ENCODE measurements around the gene DIAPH1. TPM values are rescaled to one million over a fixed set of nuclear protein-coding genes. Genes with fewer than 3 reads are reported as not detected.

The DIAPH1 gene
- total RNA-seq, 1 experiment from 2014 or later = 142 TPM

GRCh38 chr5:141597814-141598213 lies 21.0 kb downstream of the DIAPH1 start:
- intact Hi-C loops (cut with micrococcal nuclease) = no loop called here
- Histone ChIP-seq H3K9me2 (ENCODE audit: insufficient read depth) (no peaks in the 10 kb centered on the region), H3K27ac (ENCODE audit: low read depth, low read length) (no peak overlapping the region), H3K4me3 (replicated peaks in 1 of 2; ENCODE audit: low read depth in 1 of 2, low read length in 2 of 2) (no peak overlapping the region), H3K9ac (ENCODE audit: low read length) (no peak overlapping the region), H3K36me3 (ENCODE audit: control insufficient read depth in 1 of 2, insufficient read depth in 2 of 2, low read length in 2 of 2) (no peaks in the 10 kb centered on the region), H3K4me1 (ENCODE audit: control insufficient read depth in 1 of 2, insufficient read depth in 2 of 2, low read length in 2 of 2) (0 out of 4 replicates have a peak, but pooled peaks cover 0 to 5% of the 10 kb centered on the region in 2 experiments), H3K9me3 (ENCODE audit: control insufficient read depth in 1 of 2, insufficient read depth in 1 of 2, low read depth in 1 of 2, low read length in 2 of 2) (no peaks in the 10 kb centered on the region), H2AFZ (ENCODE audit: low read depth, low read length, poor library complexity, severe bottlenecking) (no peak overlapping the region), H3K79me2 (ENCODE audit: insufficient read depth, low read length) (peaks cover 97% of the 10 kb centered on the region), H4K20me1 (ENCODE audit: insufficient read depth) (peaks cover 15% of the 10 kb centered on the region; the same call in 1 of the 2 replicates), H3K27me3 (ENCODE audit: insufficient read depth, low read length) (no peaks in the 10 kb centered on the region), H3K4me2 (ENCODE audit: low read length) (no peak overlapping the region)
- no TSS peak for BruUV-seq (replicated peaks)
- ChIA-PET RAD21 (ENCODE audit: low non-redundant PET in 1 of 2, low total read pairs in 2 of 2, uncharacterized antibody in 2 of 2, unreplicated experiment in 2 of 2) (no interaction called here), POLR2A (no interaction called here), CTCF (interaction anchor here (1.3 to 2.7 kb wide), 2 partner anchors 21 to 34 kb away, joined by 3 to 16 read pairs; partner anchors contain the start of gene DIAPH1)
- no peak for ATAC-seq
- no peak for DNase-seq (ENCODE audit: low read depth, low spot score)
- TF ChIP-seq EZH2phosphoT487 (IDR thresholded peaks at IDR 0.05; ENCODE audit: borderline replicate concordance) (no peak), POLR2AphosphoS5 (IDR thresholded peaks at IDR 0.05; ENCODE audit: low read depth, low read length) (no peak), CBX3 (IDR thresholded peaks at IDR 0.05; ENCODE audit: low read depth) (no peak), JUND (IDR thresholded peaks at IDR 0.05) (no peak), ZNF274 (IDR thresholded peaks at IDR 0.05; ENCODE audit: low read depth, low read length) (no peak), MAX (IDR thresholded peaks at IDR 0.05) (no peak), SRF (IDR thresholded peaks at IDR 0.05; ENCODE audit: low read depth) (no peak), ZBTB33 (IDR thresholded peaks at IDR 0.05; ENCODE audit: extremely low read depth, insufficient replicate concordance, low read length) (no peak), YY1 (IDR thresholded peaks at IDR 0.05; ENCODE audit: extremely low read depth, insufficient replicate concordance, low read depth, low read length) (no peak)

All from HCT116 (cell line).